ENCODE results near the gene U2AF1L4.
A peak's percentile ranks its signal among the peaks of the same experiment; 100 is the strongest.

U2AF1L4 gene, protein sequence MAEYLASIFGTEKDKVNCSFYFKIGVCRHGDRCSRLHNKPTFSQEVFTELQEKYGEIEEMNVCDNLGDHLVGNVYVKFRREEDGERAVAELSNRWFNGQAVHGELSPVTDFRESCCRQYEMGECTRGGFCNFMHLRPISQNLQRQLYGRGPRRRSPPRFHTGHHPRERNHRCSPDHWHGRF

DNA sequence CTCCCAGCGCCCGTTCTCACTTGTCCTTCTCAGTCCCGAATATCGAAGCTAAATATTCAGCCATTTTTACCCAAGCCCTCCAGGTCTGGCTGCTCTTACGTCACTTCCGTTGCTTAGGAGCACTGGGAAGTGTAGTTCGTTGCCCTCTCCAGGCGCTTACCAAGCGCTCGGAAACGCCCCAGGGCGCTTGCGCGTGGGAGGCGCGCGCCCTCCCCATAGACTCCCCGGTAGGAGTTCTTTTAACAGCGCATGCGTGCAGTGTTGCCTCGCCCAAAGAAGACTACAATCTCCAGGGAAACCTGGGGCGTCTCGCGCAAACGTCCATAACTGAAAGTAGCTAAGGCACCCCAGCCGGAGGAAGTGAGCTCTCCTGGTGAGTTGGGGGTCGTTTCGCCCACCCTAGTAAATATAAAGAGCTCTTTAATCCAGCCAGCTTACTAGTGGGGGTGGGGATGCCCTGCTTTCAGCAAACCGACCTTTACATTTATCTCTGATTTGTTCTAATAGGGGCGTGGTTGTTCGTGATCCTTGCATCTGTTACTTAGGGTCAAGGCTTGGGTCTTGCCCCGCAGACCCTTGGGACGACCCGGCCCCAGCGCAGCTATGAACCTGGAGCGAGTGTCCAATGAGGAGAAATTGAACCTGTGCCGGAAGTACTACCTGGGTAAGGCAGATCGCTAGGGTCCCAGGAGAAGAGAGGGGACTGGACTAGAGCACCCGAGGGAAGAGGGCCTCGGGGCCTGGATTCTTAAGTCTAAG, at the start of gene U2AF1L4, which contains the start of gene PSENEN:
U2AF1L4 (minus strand) TSS at position 91 of the 759 bp plus-strand sequence; CDS start at position 64, 27 bp downstream.
PSENEN (plus strand) TSS at position 324 of the 759 bp plus-strand sequence; CDS start at position 604, 280 bp downstream.
- peak; percentile 94 for DNase-seq

DNA sequence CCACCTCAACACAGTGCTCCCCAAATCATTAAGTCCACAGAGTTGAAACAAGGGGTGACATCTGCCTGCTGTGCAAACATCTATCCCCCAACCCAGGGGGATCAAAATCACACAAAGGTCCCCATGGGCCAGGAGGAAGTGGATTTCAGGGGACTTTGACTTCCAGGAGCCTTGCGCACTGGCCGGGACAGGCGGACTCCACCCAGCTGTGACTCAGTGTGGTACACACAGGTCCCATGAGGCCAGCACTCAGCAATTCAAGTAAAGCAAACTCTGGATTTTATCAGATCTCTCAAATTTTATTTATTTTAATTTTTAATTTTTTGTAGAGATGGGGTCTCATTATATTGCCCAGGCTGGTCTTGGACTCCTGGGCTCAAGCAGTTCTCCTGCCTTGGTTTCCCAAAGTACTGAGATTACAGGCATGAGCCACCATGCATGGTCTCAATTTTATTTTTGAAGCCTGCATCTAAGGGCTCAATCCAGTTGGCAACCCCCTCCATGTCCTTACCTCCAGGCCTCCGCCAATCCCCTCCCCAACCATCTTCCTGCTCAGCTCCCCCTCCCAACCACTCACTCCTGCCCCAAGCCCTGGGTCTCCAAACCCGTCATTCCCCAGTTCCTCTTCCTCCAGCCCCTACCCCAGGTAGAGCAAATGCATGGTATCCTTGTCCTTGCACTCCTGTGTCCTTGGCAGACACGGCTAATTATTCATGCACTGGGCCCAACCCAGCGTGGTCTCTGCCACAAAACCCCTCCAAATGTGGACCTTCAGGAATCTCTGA, 48.4 kb upstream of the U2AF1L4 start:
- DNase-seq = no peak

DNA sequence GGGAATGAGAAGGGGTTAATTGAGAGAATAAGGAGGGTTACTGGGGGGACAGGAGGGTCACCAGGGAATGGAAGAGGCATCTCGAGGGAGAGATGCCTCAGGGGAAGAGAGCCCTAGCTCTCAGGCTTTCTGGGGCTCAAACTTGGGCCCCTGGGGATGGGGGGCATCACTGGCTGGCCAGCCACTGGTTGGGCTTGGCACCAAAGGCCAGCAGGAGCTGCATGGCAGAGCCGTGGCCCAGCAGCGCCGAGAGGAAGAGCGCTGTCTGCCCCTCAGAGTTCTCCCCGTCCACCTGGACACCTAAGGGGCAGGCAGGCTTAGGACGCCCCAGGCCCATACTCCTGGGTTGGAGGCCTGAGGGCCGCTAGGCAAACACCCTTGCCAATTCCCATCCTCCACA, 47.7 kb upstream of the U2AF1L4 start:
- no peak for DNase-seq

DNA sequence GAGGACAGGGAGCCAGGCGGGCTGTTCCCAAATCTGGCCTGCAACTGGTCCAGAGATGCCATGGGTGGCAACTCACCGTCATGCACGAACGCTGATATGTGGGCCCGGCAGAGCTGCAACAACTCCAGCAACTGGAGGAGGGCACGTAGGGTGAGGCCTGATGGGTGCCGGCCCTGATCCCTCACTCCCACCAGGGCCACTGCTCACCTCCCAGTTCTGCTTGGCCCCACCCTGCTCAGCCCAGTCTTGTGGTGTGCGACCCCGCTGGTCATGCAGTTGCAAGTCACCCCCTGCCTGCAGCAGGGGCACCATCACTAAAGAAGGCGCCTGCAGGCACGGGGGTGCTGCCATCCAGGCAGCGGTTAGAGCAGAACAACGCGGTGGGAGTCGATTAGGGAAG, 47.1 kb upstream of the U2AF1L4 start:
- DNase-seq = no peak

DNA sequence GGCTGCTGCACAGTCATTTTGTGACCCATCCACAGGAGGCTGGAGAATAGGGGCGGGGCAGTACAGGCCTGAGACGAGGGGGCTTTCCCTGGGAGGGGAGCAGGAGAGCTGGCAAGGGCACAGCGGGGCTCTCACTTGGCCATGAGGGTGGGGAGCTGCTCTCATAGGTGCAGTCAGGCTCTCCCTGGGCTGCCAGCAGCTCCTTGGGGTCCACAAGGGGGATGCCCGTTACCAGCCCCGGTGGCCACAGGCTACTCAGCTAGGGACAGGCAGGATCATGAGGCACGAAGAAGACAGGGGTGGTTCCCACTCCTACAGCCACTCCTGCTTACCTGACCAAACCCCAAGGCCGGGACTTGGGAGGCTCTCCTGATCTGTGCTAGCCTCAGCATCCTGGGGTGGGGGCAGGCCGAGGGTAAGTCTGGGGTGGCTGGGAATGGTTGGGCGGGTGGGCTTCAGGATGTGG, 46.6 kb upstream of the U2AF1L4 start:
- no peak for DNase-seq

DNA sequence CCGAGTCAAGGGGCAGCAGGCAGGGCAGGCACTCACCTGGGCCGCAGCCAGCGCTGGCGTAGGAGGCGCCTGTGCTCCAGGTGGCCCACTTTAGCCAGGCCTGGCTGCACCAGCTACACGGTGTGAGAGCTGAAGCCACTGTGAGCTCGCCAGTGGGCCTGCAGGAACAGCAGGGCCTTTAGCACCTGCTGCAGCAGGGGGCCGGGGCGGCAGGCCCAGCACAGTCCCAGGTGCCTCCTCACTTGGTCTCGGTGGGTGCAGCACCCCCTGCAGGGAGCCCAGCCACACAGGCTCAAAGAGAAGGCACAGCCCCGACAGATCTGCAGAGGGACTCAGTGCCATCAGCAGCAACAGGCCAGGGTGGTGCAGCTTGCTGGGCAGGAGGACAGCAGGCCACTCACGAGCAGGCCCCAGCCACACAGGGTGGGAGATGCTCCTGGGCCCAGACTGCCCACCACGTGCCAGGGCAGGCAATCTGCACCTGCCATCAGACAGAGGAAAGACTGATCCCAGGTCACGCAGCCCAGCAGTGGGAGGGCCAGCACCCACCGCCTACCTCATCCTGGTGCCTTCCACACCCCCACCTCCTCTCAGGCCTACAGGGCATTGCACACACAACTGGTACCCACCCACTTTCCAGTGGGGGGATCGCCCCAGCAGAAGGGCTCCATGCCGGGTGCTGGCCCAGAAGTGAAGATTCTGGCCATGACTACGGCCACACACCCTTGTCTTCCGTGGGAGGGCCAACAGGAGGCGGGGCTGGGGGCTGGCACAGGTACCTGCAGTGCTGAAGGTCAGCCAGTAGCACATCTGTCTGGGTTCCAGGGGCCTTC, 46.0 kb upstream of the U2AF1L4 start:
- DNase-seq = peak; percentile 89

DNA sequence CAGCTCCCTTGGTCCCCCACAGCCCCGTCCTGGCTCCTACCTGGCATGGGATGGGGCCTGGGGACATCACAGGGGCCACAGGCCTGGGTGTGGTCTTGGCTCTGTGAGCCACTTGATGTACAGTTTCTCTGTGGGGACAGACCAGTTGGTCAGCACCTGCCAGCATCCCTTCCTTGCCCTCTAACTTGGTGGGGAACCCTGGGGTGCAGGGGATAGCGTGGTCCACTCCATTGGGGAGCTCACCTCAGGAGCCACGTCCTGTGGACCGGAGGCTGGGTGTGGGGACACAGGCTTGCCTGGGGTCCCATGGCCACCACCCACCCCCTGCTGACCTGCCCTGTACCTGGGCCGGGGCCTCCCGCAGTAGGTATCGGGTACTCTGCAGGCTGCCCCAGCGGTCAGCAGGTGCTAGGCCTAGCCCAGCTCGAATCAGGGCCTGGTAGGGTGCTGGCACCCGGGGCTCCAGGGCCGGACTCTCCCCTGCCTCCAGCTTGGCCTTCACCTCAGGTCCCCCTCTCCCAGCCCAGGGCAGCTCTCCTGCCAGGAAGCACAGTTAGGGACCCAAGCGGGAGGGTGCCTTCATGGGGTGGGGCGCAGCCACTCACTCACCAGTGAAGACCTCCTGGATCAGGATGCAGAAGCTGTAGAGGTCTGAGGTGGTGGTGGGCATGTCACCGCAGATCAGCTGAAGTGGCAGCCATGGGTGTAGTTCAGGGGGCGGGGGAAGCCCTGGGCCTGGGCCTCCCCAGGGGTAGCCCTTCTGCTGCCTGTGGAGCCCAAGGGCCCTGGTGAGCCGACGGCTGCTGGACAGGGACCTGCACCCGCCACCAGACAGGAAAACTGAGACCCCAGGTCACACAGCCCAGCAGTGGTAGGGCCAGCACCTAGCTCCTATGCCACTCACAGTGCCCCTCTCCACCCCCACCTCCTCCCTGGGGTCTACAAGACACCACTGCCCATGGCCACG, 45.0 kb upstream of the U2AF1L4 start:
- DNase-seq = no peak

DNA sequence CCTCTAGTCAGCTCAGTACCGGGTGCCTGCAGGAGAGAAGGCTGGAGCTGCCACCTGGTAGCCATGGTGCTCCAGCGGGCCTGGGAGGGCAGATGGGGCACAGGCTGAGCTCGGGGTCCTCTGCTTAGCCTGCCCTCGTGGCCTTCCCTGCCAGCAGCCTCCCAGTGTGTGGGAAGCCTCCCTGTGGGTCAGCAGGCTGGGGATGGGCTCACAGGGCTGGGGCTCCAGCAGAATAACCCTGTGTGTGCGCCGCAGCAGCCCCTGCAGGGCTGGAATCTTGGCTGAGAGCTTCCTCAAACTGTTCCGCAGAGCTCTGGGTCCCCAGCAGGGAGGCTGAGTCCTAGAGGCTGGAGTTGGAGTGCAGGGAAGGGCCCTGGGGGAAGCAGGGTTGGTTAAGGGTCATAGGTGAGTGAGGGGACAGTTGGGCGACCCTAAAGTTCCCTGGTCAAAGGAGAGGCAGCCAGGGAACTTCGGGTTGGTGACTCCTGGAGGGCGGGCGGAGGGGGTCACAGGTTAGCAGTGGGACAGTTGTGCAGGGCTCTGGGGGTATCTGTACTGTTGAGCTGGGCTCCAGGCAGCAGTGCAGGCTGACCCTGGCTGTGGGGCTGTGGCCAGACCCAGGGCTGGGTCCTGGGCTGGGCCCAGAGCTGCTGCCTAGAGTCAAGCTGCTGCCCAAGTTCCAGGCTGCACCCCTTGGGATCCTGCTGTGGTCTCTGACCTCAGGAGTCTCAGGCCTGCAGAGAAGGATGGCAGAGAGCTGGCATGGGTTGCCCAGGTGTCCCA, 44.2 kb upstream of the U2AF1L4 start:
- peak; percentile 56 for DNase-seq

DNA sequence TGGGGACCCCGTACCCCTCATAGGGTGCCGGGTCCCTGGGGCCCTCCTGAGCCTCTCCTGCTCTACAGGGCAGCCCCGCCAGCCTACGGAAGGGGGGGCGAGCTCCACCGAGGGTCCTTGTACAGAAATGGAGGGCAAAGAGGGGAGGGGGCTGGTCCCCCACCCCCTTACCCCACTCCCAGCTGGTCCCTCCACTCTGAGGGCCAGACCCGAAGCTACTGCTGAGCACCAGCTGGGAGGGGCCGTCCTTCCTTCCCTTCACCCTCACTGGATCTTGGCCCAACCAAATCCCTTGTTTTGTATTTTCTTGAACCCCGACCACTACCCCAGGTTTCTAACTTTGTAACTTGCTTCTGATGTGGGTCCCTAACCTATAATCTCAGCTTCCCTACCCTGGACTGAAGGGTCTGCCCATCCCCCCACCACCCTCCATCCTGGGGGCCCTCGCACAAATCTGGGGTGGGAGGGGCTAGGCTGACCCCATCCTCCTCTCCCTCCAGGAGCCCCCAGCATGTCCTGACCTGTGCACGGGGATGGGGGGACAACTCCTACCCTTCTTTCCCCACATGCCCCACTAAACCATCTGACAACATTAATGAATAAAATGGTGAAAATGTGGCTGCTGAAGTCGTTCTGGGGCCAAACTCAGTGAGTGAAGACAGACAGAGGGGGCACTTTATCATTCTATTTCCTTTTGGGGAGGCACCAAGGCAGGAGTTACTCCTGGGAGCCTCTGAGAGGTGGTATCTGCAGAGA, 43.2 kb upstream of the U2AF1L4 start:
- DNase-seq = no peak

DNA sequence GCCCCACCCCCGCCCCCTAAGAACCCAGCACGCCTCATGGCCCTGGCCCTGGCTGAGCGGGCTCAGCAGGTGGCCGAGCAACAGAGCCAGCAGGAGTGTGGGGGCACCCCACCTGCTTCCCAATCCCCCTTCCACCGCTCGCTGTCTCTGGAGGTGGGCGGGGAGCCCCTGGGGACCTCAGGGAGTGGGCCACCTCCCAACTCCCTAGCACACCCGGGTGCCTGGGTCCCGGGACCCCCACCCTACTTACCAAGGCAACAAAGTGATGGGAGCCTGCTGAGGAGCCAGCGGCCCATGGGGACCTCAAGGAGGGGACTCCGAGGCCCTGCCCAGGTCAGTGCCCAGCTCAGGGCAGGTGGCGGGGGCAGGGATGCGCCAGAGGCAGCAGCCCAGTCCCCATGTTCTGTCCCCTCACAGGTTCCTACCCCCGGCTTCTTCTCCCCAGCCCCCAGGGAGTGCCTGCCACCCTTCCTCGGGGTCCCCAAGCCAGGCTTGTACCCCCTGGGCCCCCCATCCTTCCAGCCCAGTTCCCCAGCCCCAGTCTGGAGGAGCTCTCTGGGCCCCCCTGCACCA, 42.1 kb upstream of the U2AF1L4 start:
- no peak for DNase-seq

DNA sequence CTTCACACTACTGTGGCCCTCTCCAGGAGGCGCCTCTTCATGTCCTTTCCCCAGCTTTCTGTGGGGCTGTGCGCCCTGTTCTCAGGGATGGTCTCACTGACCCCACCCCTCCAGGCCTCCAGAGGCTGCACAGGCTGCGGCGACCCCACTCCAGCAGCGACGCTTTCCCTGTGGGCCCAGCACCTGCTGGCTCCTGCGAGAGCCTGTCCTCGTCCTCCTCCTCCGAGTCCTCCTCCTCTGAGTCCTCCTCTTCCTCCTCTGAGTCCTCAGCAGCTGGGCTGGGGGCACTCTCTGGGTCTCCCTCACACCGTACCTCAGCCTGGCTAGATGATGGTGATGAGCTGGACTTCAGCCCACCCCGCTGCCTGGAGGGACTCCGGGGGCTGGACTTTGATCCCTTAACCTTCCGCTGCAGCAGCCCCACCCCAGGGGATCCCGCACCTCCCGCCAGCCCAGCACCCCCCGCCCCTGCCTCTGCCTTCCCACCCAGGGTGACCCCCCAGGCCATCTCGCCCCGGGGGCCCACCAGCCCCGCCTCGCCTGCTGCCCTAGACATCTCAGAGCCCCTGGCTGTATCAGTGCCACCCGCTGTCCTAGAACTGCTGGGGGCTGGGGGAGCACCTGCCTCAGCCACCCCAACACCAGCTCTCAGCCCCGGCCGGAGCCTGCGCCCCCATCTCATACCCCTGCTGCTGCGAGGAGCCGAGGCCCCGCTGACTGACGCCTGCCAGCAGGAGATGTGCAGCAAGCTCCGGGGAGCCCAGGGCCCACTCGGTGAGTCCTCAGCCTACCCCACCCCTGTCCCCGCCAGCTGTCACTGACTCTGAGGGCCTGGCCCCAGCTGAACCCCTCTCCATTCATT, 41.3 kb upstream of the U2AF1L4 start:
- no peak for DNase-seq

DNA sequence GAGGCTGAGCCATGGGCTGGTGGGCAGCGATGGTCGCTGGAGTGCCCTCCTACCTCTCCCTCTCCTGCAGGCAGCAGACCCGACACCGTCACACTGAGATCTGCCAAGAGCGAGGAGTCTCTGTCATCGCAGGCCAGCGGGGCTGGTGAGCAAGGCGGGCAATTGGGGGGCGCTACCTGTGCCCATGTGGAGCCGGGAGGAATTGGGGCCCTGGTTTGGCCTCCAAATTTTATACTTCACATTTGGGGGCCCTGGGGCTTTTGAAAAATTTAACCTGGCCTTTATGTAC, 40.1 kb upstream of the U2AF1L4 start:
- no peak for DNase-seq

DNA sequence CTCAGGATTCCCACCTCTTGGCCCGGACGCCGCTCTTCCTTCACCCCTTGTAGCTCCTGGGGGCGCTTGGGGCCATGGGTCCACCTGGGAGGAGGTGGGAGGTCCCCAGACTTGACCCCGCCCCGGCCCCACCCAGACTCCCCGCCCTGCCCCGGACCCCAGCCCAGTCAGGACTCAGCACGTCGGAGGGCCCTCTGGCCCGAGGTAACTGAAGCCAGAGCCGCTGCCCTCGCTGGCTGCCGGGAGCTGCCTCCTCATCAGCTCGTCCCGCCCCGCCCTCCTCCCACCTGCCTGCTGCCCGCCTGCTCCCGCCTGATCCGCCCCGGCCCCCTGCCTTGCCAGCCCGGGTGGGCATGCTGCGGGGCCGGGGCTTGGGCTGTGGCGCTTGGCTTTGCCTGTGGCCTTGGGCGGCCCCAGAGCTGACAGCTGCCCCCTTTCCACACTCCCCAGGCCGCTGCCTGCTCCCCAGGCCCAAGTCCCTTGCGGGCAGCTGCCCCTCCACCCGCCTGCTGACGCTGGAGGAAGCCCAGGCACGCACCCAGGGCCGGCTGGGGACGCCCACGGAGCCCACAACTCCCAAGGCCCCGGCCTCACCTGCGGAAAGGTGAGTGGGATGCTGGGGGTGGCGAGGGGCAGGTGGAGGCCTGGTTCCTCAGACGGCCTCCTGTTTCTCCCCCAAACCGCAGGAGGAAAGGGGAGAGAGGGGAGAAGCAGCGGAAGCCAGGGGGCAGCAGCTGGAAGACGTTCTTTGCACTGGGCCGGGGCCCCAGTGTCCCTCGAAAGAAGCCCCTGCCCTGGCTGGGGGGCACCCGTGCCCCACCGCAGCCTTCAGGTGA, 39.5 kb upstream of the U2AF1L4 start:
- peak; percentile 27 for DNase-seq

DNA sequence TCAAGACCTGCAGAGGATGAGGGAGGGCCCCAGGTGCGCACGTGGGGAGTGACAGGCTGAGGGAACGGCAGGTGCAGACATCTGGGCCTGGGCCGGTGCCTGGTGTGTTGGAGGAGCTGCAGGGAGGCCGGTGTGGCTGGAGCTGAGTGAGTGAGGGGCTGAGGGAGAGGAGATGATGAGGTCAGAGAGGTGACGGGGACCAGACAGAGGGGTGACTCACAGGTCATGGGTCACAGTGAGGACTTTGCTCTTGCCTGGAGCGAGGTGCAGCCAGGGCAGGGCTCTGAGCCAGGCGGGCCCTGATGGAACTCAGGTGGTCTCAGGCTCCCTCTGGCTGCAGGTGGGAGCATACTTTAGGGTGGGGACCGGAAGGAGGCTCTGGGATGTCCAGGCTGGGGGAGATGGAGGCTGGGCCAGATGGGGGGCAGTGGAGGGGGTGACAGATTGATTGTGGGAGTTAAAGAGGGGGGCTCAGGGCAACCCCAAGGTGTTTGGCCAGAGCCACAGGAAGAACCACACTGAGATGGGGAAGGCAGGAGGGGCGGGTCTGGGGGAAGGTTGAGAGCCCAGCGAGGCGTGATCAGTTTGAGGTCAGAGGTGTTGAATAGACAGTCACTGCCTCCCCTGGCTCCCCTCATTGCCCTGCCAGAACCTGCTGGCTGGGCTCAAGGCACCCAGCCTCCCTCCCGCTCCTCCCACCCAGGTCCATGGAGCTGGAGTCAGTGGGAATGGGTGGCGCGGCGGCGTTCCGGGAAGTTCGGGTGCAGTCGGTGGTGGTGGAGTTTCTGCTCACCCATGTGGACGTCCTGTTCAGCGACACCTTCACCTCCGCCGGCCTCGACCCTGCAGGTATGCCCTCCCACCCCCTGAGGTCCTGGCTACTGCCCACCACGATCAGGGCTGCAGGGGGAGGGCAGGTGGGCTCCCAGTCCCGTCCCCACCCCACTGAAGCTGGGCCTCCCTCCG, 38.5 kb upstream of the U2AF1L4 start:
- peak; percentile 62 for DNase-seq

DNA sequence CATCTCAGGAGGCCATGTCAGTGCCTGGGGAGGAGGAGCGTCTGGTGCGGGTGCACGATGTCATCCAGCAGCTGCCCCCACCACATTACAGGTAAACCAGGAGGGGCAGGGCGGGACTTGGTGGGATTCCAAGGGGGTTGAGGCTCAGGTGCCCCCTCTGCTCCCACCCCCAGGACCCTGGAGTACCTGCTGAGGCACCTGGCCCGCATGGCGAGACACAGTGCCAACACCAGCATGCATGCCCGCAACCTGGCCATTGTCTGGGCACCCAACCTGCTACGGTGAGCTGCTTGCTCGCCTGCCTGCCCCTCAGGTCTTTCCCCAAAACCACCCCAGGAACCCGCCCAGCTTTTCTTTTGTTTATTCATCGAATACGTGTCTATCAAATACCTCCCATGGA, 37.4 kb upstream of the U2AF1L4 start:
- DNase-seq = no peak

DNA sequence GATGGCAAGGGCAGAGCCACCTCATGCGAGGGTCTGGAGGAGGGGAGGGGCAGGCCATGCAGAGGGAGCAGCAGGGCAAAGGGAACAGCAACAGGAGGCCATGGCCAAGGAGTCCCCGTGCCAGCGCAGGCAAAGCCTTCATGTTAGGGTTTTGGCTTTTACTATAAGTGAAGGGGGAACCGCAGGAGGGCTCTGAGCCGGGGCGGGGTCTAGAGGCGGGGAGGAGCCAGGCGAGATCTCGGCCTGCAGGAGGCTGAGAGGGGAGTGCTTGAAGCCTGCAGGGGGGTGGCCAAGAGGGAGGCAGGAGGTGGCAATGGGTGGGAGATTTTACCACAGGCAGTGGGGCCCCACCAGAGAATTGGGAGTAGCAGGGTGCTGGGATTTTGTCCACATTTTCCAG, 36.4 kb upstream of the U2AF1L4 start:
- DNase-seq = no peak

DNA sequence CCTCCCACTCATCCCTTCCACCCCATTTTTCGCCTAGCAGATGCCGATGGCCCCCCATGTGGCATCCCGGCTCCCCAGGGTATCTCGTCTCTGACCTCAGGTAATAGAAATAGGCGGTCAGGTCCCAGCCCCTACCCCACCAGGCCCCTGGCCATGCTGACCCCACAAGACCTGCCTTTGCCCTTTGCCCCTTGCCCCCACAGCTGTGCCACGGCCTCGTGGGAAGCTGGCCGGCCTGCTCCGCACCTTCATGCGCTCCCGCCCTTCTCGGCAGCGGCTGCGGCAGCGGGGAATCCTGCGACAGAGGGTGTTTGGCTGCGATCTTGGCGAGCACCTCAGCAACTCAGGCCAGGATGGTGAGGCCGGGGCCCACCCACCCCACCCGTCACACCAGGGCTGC, 35.5 kb upstream of the U2AF1L4 start:
- no peak for DNase-seq

Data from 8988T (cell line).